Stomach (tissue), 4 donors: Measurements from ENCODE around the gene MRPL58.

Experiments
- POLR2A ChIP-seq, 4 donors: fragments of 450-650 bp; IDR thresholded peaks; one replicate each; pipeline ENCODE4 v1.6.1; 2016; ENCODE audit warnings: antibody characterized with exemption in 4 of 4, control low read depth in 2 of 4, mild to moderate bottlenecking in 1 of 4, moderate library complexity in 1 of 4
- TF ChIP-seq, protein P1 (sequence below), 7 experiments: fragments of 450-650 bp in 4 of 7; fragments of 200-600 bp in 3 of 7; sonication (generic) in 3 of 7; IDR thresholded peaks; one replicate each; pipeline ENCODE4 v1.5.1; 2016 to 2019; ENCODE audit warnings: antibody characterized with exemption in 7 of 7, control low read depth in 2 of 7, mild to moderate bottlenecking in 1 of 7

DNA sequence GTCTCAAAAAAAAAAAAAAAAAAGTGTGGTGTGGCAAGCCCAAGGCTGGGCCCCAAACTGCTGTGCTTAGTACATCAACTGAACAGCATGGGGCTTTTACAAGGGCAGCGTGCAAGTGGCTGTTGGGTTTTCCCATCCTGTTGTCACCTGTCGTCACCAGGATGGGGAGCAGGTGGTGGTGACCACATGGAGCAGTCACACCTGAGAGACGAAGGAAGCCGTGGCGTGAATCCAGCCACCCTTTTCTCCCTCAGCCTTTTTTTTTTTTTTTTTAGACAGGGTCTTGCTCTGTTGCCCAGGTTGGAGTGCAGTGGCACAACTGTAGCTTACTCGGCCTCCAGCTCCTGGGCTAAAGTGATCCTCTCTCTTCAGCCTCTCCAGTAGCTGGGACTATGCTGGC is 4.1 kb upstream of the MRPL58 start:
- TF ChIP-seq, protein P1, sequence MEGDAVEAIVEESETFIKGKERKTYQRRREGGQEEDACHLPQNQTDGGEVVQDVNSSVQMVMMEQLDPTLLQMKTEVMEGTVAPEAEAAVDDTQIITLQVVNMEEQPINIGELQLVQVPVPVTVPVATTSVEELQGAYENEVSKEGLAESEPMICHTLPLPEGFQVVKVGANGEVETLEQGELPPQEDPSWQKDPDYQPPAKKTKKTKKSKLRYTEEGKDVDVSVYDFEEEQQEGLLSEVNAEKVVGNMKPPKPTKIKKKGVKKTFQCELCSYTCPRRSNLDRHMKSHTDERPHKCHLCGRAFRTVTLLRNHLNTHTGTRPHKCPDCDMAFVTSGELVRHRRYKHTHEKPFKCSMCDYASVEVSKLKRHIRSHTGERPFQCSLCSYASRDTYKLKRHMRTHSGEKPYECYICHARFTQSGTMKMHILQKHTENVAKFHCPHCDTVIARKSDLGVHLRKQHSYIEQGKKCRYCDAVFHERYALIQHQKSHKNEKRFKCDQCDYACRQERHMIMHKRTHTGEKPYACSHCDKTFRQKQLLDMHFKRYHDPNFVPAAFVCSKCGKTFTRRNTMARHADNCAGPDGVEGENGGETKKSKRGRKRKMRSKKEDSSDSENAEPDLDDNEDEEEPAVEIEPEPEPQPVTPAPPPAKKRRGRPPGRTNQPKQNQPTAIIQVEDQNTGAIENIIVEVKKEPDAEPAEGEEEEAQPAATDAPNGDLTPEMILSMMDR (IDR thresholded peaks at IDR 0.05): no peak
- no peak for TF ChIP-seq POLR2A (IDR thresholded peaks at IDR 0.05)
